ENCODE data around the gene NUDT1. TPM values are rescaled to one million over a fixed set of nuclear protein-coding genes. Genes with fewer than 3 reads are reported as not detected.

NUDT1 gene
- total RNA-seq, 1 experiment from 2014 or later = 117 TPM

DNA sequence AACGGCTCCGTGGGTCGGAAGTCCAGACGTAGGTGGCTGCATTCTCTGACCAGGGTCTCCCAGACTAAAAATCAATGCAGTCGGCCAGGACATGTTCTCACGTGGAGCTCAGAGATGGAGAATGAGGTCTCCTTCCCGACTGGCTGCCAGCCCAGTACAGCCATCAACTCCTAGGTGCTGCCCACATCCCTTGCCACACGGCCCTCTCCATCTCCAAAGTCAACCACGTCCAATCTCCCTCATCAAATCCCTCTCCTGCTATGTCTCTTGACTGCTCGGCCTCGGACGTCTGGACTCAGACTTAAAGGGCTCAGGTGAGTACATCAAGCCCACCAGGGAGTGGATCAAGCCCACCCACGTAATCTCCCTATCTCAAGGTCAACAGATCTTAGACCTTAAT is 16.2 kb upstream of the NUDT1 start:
- H3K36me3 ChIP-seq (ENCODE audit: insufficient read depth, low read length, poor library complexity, severe bottlenecking) = peaks cover 40% of the 10 kb centered on the region
- H3K4me3 ChIP-seq (ENCODE audit: low read depth, low read length, poor library complexity, severe bottlenecking) = no peak overlapping the region
- ChIA-PET CTCF (no interaction called here), POLR2A (ENCODE audit: low non-redundant PET) (no interaction called here)
- no peak overlapping the region for H3K27ac ChIP-seq (ENCODE audit: low read depth, low read length, poor library complexity, severe bottlenecking)
- TF ChIP-seq EZH2 (IDR thresholded peaks at IDR 0.05; ENCODE audit: borderline replicate concordance, low read depth, low read length, poor library complexity, severe bottlenecking) = no peak
- TF ChIP-seq, protein P1, sequence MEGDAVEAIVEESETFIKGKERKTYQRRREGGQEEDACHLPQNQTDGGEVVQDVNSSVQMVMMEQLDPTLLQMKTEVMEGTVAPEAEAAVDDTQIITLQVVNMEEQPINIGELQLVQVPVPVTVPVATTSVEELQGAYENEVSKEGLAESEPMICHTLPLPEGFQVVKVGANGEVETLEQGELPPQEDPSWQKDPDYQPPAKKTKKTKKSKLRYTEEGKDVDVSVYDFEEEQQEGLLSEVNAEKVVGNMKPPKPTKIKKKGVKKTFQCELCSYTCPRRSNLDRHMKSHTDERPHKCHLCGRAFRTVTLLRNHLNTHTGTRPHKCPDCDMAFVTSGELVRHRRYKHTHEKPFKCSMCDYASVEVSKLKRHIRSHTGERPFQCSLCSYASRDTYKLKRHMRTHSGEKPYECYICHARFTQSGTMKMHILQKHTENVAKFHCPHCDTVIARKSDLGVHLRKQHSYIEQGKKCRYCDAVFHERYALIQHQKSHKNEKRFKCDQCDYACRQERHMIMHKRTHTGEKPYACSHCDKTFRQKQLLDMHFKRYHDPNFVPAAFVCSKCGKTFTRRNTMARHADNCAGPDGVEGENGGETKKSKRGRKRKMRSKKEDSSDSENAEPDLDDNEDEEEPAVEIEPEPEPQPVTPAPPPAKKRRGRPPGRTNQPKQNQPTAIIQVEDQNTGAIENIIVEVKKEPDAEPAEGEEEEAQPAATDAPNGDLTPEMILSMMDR (conservative IDR thresholded peaks at IDR 0.05; ENCODE audit: low read depth, low read length) = no peak
- no peaks in the 10 kb centered on the region for H3K9me3 ChIP-seq (ENCODE audit: low read depth, low read length, poor library complexity, severe bottlenecking)
- DNase-seq (ENCODE audit: low spot score) = no peak
- H3K27me3 ChIP-seq (replicated peaks; ENCODE audit: insufficient read depth, low read depth, low read length, poor library complexity) = no peaks in the 10 kb centered on the region
- intact Hi-C loops (cut with micrococcal nuclease; ENCODE audit: unreplicated experiment) = no loop called here
- H3K4me1 ChIP-seq (ENCODE audit: insufficient read depth, low read length, poor library complexity, severe bottlenecking) = no peaks in the 10 kb centered on the region
- no TSS peak for BruUV-seq (replicated peaks)

GRCh38 chr7:2227699-2228098 is 14.3 kb upstream of the NUDT1 start:
- ChIA-PET POLR2A (ENCODE audit: low non-redundant PET) (no interaction called here), CTCF (no interaction called here)
- H3K36me3 ChIP-seq (ENCODE audit: insufficient read depth, low read length, poor library complexity, severe bottlenecking) = peaks cover 35% of the 10 kb centered on the region
- intact Hi-C loops (cut with micrococcal nuclease; ENCODE audit: unreplicated experiment) = no loop called here
- H3K4me1 ChIP-seq (ENCODE audit: insufficient read depth, low read length, poor library complexity, severe bottlenecking) = no peaks in the 10 kb centered on the region
- H3K9me3 ChIP-seq (ENCODE audit: low read depth, low read length, poor library complexity, severe bottlenecking) = no peaks in the 10 kb centered on the region
- H3K27me3 ChIP-seq (replicated peaks; ENCODE audit: insufficient read depth, low read depth, low read length, poor library complexity) = no peaks in the 10 kb centered on the region
- DNase-seq (ENCODE audit: low spot score) = no peak
- TF ChIP-seq, protein P1 (conservative IDR thresholded peaks at IDR 0.05; ENCODE audit: low read depth, low read length) = no peak
- TF ChIP-seq EZH2 (IDR thresholded peaks at IDR 0.05; ENCODE audit: borderline replicate concordance, low read depth, low read length, poor library complexity, severe bottlenecking) = no peak
- H3K4me3 ChIP-seq (ENCODE audit: low read depth, low read length, poor library complexity, severe bottlenecking) = no peak overlapping the region
- no peak overlapping the region for H3K27ac ChIP-seq (ENCODE audit: low read depth, low read length, poor library complexity, severe bottlenecking)
- BruUV-seq (replicated peaks) = no TSS peak

DNA sequence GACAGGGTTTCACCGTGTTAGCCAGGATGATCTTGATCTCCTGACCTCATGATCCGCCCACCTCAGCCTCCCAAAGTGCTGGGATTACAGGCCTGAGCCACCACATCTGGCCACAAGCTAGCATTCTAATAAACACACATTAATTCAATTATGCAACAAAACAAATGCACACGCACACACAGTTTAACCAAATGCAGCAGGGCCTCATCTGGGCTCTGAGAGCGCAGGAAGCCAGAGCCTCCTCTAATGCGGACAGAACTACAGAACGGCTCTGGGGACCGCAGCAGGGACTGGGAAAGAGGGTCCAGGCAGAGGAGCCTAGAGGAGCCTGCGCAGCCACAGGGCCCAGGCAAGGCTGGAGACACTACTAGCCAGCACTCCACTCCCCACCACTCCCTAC is 13.1 kb upstream of the NUDT1 start:
- CTCF ChIA-PET = no interaction called here
- POLR2A ChIA-PET (ENCODE audit: low non-redundant PET) = no interaction called here
- Histone ChIP-seq H3K9me3 (ENCODE audit: low read depth, low read length, poor library complexity, severe bottlenecking) (no peaks in the 10 kb centered on the region), H3K27me3 (replicated peaks; ENCODE audit: insufficient read depth, low read depth, low read length, poor library complexity) (no peaks in the 10 kb centered on the region), H3K4me1 (ENCODE audit: insufficient read depth, low read length, poor library complexity, severe bottlenecking) (peaks cover 4% of the 10 kb centered on the region), H3K36me3 (ENCODE audit: insufficient read depth, low read length, poor library complexity, severe bottlenecking) (peaks cover 36% of the 10 kb centered on the region), H3K27ac (ENCODE audit: low read depth, low read length, poor library complexity, severe bottlenecking) (no peak overlapping the region), H3K4me3 (ENCODE audit: low read depth, low read length, poor library complexity, severe bottlenecking) (no peak overlapping the region)
- intact Hi-C loops (cut with micrococcal nuclease; ENCODE audit: unreplicated experiment) = no loop called here
- TF ChIP-seq EZH2 (IDR thresholded peaks at IDR 0.05; ENCODE audit: borderline replicate concordance, low read depth, low read length, poor library complexity, severe bottlenecking) = no peak
- TF ChIP-seq, protein P1 (conservative IDR thresholded peaks at IDR 0.05; ENCODE audit: low read depth, low read length) = no peak
- BruUV-seq (replicated peaks) = no TSS peak
- no peak for DNase-seq (ENCODE audit: low spot score)

Measured in A673 (cell line).